Body of pancreas (tissue), 4 donors: ENCODE results near the gene IFNA10.

Experiments
- CTCF ChIP-seq, 7 experiments: fragments of 450-650 bp in 4 of 7; fragments of 200-600 bp in 3 of 7; sonication (generic) in 3 of 7; IDR thresholded peaks; one replicate each; pipeline ENCODE4 v1.5.1; 2016 to 2019; ENCODE audit warnings: antibody characterized with exemption in 7 of 7
- POLR2A ChIP-seq, 3 donors: fragments of 450-650 bp; IDR thresholded peaks; one replicate each; pipeline ENCODE4 v1.6.1; 2016; ENCODE audit warnings: antibody characterized with exemption in 3 of 3, mild to moderate bottlenecking in 2 of 3

GRCh38 chr9:21210311-21210710 is 3.4 kb upstream of the IFNA10 start:
- no peak for TF ChIP-seq CTCF (IDR thresholded peaks at IDR 0.05)
- TF ChIP-seq POLR2A (IDR thresholded peaks at IDR 0.05) = no peak
